Measurements from ENCODE around the gene CCDC40.

The CCDC40 gene

GRCh38 chr17:80105762-80106161, 69.3 kb downstream of the CCDC40 start:
- DNase-seq, result no peak

GRCh38 chr17:80106176-80106575, 69.7 kb downstream of the CCDC40 start:
- no peak for DNase-seq

- no peak for DNase-seq
Measured at GRCh38 chr17:80106751-80107150, 70.3 kb downstream of the CCDC40 start.

- no peak for DNase-seq
Measured at GRCh38 chr17:80107231-80108021, 71.0 kb downstream of the CCDC40 start.

- no peak for DNase-seq
Measured at GRCh38 chr17:80108036-80108971, 71.9 kb downstream of the CCDC40 start.

- no peak for DNase-seq
Measured at GRCh38 chr17:80109066-80109660, 72.7 kb downstream of the CCDC40 start.

GRCh38 chr17:80109713-80110446, 73.4 kb downstream of the CCDC40 start:
- no peak for DNase-seq

- DNase-seq, result no peak
Measured at GRCh38 chr17:80110447-80110812, 74.0 kb downstream of the CCDC40 start.

GRCh38 chr17:80110927-80111701, 74.7 kb downstream of the CCDC40 start:
- no peak for DNase-seq

- no peak for DNase-seq
Measured at GRCh38 chr17:80111702-80112470, 75.4 kb downstream of the CCDC40 start.

GRCh38 chr17:80112471-80113032, 76.1 kb downstream of the CCDC40 start:
- DNase-seq, result no peak

GRCh38 chr17:80113033-80113484, 76.6 kb downstream of the CCDC40 start:
- no peak for DNase-seq

GRCh38 chr17:80114758-80115157, 78.3 kb downstream of the CCDC40 start:
- DNase-seq, result no peak

GRCh38 chr17:80115159-80115558, 78.7 kb downstream of the CCDC40 start:
- DNase-seq, result no peak

- no peak for DNase-seq
Measured at GRCh38 chr17:80116276-80116920, 80.0 kb downstream of the CCDC40 start.

- DNase-seq, result no peak
Measured at GRCh38 chr17:80116921-80117380, 80.5 kb downstream of the CCDC40 start.

- DNase-seq, result no peak
Measured at GRCh38 chr17:80117491-80118401, 81.3 kb downstream of the CCDC40 start.

- no peak for DNase-seq
Measured at GRCh38 chr17:80118601-80119270, 82.3 kb downstream of the CCDC40 start.

Measured in HCEC 1CT (cell line).